ENCODE results near the gene NOB1.

NOB1 gene

GRCh38 chr16:69709456-69710084 is 45.2 kb downstream of the NOB1 start:
- H3K4me3 ChIP-seq (replicated peaks; ENCODE audit: low read depth, low read length) = no peak overlapping the region
- peak; percentile 81 for DNase-seq (ENCODE audit: low read depth)
- TF ChIP-seq CTCF (IDR thresholded peaks at IDR 0.05; ENCODE audit: low read length, missing control alignments) = peak; percentile 53

- H3K4me3 ChIP-seq (replicated peaks; ENCODE audit: low read depth, low read length) = no peak overlapping the region
- TF ChIP-seq CTCF (IDR thresholded peaks at IDR 0.05; ENCODE audit: low read length, missing control alignments) = no peak
- DNase-seq (ENCODE audit: low read depth) = no peak
Measured at GRCh38 chr16:69707920-69708683, 46.6 kb downstream of the NOB1 start.

- no peak for TF ChIP-seq CTCF (IDR thresholded peaks at IDR 0.05; ENCODE audit: low read length, missing control alignments)
- H3K4me3 ChIP-seq (replicated peaks; ENCODE audit: low read depth, low read length) = no peak overlapping the region
- DNase-seq (ENCODE audit: low read depth) = no peak
Measured at GRCh38 chr16:69706975-69707340, 47.8 kb downstream of the NOB1 start.

GRCh38 chr16:69706256-69706974 is 48.3 kb downstream of the NOB1 start:
- DNase-seq (ENCODE audit: low read depth) = peak; percentile 73
- no peak for TF ChIP-seq CTCF (IDR thresholded peaks at IDR 0.05; ENCODE audit: low read length, missing control alignments)
- no peak overlapping the region for H3K4me3 ChIP-seq (replicated peaks; ENCODE audit: low read depth, low read length)

GRCh38 chr16:69703638-69704037 is 51.1 kb downstream of the NOB1 start:
- peak; percentile 74 for DNase-seq (ENCODE audit: low read depth)
- H3K4me3 ChIP-seq (replicated peaks; ENCODE audit: low read depth, low read length) = no peak overlapping the region
- TF ChIP-seq CTCF (IDR thresholded peaks at IDR 0.05; ENCODE audit: low read length, missing control alignments) = no peak

GRCh38 chr16:69701866-69702265 is 52.9 kb downstream of the NOB1 start:
- no peak for DNase-seq (ENCODE audit: low read depth)
- H3K4me3 ChIP-seq (replicated peaks; ENCODE audit: low read depth, low read length) = no peak overlapping the region
- no peak for TF ChIP-seq CTCF (IDR thresholded peaks at IDR 0.05; ENCODE audit: low read length, missing control alignments)

Data from fibroblast of pulmonary artery (primary cell).